ENCODE measurements around the gene CCL16. TPM values are rescaled to one million over a fixed set of nuclear protein-coding genes. Genes with fewer than 3 reads are reported as not detected.
A peak's percentile ranks its signal among the peaks of the same experiment; 100 is the strongest.
"Not testable (repeated sequence)": the region's sequence is repeated elsewhere in the genome, so short reads cannot be mapped to it uniquely, and the experiment has no call there.

CCL16 gene, protein sequence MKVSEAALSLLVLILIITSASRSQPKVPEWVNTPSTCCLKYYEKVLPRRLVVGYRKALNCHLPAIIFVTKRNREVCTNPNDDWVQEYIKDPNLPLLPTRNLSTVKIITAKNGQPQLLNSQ
- not detected for total RNA-seq

GRCh38 chr17:35981246-35981645 lies at the start of gene CCL16:
Gene CCL16, minus strand, starts transcription at chr17:35981497. Its CDS starts 77 bp downstream, at chr17:35981420.
- DNase-seq (ENCODE audit: low read depth in 2 of 3, low spot score in 2 of 3): no peak

DNA sequence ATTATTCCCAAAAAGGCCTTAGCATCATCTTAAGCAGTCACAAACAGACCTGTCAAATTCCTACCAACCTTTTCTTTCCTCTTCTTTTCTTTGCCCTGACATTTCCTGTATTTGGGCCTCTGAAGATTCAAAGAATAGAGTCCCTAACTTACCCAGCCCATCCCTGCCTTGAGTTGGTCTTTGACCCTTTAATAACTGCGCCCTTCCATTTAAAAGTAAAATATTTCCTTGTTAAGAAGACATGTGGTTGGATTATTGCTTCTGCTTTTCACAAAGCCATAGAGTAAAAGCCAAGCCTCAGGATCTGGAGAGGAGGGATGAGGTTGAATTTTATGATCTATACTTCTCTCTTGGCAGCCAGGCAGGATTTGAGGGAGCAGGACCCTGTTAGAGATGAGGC lies 49.7 kb upstream of the CCL16 start:
- no peak for DNase-seq (ENCODE audit: low read depth in 2 of 3, low spot score in 2 of 3)

DNA sequence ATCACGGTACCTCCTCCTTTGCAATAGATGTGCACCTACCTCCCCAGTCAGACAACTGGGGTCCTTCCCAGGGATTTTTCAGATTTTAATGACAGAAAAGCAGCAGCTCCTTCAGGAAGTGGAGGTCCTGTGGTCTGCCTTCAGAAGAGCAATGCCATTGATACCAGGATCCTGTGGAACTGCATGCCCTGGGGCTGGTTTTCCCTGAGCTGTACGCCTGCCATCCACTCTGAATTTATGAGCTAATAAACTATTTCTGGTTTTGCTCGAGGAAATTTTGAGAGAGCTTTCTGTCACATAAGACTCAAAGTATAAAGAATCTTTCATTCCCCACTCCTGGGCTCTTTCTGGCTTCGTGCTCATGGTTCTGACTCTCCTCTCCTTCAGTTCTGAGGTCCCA lies 46.5 kb upstream of the CCL16 start:
- DNase-seq (ENCODE audit: low read depth in 2 of 3, low spot score in 2 of 3): no peak

DNA sequence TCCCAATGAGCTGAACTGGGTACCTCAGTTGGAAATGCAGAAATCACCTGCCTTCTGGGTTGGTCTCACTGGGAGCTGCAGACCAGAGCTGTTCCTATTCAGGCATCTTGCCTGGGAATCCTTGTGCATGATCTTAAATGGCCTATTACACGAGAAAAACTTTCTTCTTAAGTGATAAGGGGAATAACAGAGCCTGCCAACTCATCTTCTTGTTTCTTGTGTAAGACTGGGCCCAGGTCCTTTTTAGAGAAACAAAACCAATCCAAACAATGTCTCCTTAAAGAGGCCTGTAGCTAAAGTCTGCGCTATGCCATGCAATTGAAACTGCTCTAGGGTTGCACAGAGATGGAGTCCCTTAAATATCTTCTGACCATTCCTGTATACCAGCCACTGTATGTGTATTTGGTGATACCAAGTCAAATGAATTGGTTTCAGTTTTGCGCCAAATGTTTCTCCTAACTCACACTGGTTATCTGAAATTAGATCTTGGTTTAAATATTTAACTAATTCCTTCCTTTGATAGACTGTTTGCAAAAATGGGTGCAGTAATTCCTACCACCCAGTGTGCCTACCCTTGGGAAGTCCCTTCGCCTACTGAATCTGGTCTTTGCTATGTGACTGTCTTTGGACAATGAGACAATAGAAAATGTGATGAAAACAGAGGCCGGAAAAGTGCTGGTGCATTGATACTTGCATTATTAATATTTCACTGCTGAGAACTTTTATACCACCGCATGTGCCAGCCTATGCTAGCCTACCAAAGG lies 43.0 kb upstream of the CCL16 start:
- DNase-seq (ENCODE audit: low read depth in 2 of 3, low spot score in 2 of 3): no peak

- DNase-seq (ENCODE audit: low read depth in 2 of 3, low spot score in 2 of 3): no peak
These were observed 38.1 kb upstream of the CCL16 start for GRCh38 chr17:36019423-36019822.

DNA sequence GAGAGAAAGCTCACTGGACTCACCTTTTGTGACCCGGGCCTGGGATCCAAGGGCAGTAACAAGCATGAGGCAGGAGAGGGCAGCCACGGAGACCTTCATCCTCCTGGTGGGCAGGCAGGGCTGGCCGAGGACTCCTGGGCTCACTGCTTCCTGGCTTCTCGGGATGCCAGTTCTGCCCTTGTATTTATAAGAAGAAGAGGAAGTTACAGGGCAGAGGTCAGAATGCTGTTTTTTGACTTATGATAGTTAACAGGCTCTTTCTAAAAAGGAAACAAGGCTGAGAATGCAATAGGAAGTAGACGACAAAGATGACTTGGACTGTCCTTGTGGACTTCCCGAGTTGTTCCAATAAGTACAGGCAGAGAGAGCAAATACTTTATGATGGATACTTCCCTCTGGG lies 36.5 kb upstream of the CCL16 start, which contains the start of gene CCL23:
Gene CCL23 (minus strand): TSS at position 174 of the 400 bp plus-strand sequence. CDS start 75 bp downstream, at position 99.
- peak in 1 of 3 donors; percentile 56 for DNase-seq (ENCODE audit: low read depth in 2 of 3, low spot score in 2 of 3)

GRCh38 chr17:36016555-36016954 lies 35.3 kb upstream of the CCL16 start:
- no peak for DNase-seq (ENCODE audit: low read depth in 2 of 3, low spot score in 2 of 3)

- not testable (repeated sequence) for DNase-seq (ENCODE audit: low read depth in 2 of 3, low spot score in 2 of 3)
These were observed 34.6 kb upstream of the CCL16 start for GRCh38 chr17:36015895-36016294.

DNA sequence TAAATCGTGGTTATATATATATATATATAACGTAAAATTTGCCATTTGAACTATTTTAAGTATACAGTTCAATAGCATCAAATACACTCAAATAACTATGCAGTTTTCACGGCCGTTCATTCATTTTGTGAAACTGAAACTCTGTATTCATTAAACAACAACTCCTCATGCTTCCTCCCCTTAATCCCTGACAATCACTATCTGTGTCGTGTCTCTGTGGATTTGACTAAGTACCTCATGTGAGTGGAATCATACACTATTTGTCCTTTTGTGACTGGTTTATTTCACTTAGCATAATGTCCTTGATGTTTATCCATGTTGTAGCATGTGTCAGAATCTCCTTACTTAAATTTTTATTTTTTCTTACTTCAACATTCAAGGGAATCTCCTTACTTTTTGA lies 33.6 kb upstream of the CCL16 start:
- DNase-seq (ENCODE audit: low read depth in 2 of 3, low spot score in 2 of 3): no peak

DNA sequence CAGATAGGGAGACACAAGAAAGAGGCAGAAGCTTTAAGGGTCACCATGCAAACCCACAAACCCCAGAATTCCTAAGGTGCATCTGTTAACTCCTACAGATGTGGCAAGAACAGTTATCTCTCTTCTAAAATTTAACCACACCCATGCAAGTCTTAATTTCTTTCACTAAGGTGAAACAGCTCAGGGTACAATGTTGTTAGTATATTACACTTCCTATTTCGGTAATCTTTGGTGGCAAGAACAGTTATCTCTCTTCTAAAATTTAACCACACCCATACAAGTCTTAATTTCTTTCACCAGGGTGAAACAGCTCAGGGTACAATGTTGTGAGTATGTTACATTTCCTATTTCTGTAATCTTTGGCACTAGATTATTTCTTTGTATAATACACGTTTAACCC lies 29.9 kb upstream of the CCL16 start:
- no peak for DNase-seq (ENCODE audit: low read depth in 2 of 3, low spot score in 2 of 3)

DNA sequence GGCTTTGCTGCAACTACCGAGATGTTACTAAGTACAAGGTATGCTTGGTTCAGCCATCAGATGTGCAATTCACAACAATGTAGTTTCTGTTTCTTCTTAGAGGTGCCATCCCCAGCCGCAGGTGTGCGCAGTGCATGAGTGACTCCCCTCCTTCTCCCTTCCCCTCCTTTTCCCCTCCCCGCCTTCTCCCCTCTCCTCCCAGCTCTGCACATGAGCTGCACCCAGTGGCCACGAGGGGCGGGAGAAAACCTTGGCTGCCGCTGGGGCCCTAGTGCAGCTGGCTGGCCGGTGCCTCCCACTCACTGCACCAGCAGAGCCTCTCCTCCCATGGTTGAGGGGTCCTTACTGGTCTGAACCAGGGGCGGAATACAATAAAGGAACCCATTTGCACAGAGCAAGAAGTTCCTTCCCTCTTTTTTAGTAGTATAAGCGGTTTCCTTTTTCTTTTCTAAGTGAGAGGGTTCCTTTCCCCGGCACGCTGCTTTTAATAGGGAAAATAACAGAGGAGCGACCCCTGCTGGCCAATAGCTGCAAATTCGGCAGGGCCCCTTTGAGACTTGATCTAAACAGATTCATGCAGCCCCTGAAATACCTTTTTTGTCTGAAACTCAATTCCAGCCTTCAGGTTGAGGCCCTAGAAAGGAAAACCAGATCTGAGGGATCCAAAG lies 27.8 kb upstream of the CCL16 start:
- DNase-seq (ENCODE audit: low read depth in 2 of 3, low spot score in 2 of 3): no peak

GRCh38 chr17:36004594-36005108 lies 23.4 kb upstream of the CCL16 start:
- DNase-seq (ENCODE audit: low read depth in 2 of 3, low spot score in 2 of 3): peak in 2 of 3 donors; percentile 6 to 55

- no peak for DNase-seq (ENCODE audit: low read depth in 2 of 3, low spot score in 2 of 3)
These were observed 21.3 kb upstream of the CCL16 start for GRCh38 chr17:36002631-36003030.

- DNase-seq (ENCODE audit: low read depth in 2 of 3, low spot score in 2 of 3): no peak
These were observed 20.7 kb upstream of the CCL16 start for GRCh38 chr17:36001862-36002603.

DNA sequence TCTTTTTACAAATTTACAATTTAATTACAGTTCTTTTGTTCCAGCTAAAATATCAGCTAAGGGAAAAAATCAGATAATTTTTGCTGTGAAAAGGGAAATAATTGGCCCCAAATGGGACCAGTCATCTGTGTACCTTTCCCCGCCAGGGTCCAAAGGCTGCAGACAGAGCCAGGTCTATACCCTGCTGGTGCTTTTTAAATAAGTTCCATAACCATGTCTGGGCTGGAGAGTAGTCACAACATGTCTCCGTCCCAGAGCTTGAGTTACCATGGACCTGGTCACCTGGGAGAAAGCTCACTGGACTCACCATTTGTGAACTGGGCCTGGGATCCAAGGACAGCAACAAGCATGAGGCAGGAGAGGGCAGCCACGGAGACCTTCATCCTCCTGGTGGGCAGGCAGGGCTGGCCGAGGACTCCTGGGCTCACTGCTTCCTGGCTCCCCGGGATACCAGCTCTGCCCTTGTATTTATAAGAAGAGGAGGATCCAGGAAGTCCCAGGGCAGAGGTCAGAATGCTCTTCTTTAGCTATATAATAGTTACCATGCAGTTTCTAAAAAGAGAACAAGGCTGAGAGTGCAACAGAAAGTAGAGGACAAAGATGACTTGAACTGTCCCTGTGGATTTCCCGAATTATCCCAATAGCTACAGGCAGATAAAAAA lies 19.9 kb upstream of the CCL16 start, which contains the start of gene CCL15:
Gene CCL15 (minus strand): TSS at position 444 of the 662 bp plus-strand sequence. CDS start 61 bp downstream, at position 383.
- DNase-seq (ENCODE audit: low read depth in 2 of 3, low spot score in 2 of 3): no peak

DNA sequence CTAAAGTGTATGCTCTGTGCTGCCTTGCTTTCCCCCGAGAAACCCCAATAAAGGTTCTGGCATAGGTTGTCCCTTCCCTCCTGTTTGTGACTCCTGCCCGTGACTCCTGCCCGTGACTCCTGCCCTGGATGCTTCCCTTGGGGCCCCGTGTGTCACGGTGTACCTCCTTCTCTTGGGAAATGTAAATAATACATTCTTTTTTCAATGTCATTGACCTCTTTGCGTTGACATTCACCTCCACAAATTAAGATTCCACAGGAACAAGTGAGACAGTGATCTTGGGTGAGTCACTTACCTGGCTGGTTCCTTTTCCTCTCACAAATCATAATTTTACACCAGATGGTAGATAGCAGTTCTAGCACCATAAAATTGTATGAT lies 19.4 kb upstream of the CCL16 start:
- DNase-seq (ENCODE audit: low read depth in 2 of 3, low spot score in 2 of 3): no peak

- DNase-seq (ENCODE audit: low read depth in 2 of 3, low spot score in 2 of 3): no peak
These were observed 17.5 kb upstream of the CCL16 start for GRCh38 chr17:35998756-35999155.

DNA sequence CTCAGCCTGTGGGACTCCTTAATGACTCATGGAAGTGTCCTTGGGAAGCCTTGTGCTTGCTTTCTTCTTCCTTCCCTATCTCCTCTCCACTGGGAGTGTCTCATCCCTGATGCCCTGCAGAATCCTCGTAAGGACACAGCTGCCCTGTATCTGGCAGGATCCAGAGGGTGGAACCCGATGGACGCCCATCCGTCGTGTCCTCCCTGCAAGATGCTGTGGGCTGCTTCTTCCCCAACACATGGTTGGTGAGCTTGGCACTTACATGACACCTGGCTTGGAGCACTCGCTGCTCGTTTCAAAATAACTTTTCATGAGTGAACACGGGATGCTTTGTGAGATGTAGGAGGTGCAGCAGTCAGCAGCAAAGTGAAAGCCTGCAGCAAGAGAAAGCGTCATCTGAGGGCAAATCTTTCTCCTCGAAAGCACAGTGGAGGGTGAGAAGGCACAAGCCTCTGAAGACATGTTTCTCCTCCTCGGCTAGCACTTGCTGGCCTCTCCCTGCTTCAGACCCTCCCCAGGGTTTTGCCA lies 16.8 kb upstream of the CCL16 start:
- no peak for DNase-seq (ENCODE audit: low read depth in 2 of 3, low spot score in 2 of 3)

- not testable (repeated sequence) for DNase-seq (ENCODE audit: low read depth in 2 of 3, low spot score in 2 of 3)
These were observed 14.0 kb upstream of the CCL16 start for GRCh38 chr17:35995346-35995745.

DNA sequence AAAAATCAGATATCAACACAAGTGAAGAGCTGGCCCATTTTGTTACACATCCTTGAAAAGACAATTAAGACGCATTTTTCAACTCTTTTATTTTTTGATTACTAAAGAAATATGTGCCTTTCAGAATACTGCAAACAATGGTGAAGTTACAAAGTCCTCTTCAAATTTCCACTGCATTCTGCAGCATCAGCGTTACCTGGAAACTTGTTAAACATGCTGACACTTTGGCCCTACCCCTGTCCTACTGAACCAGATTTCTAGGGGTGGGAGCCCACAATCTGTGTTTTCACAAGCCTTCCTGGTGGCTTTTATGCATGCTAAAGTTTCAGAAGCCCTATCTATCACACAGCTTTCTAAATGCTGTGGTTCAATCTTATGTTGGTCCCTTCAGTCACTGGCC lies 9.8 kb upstream of the CCL16 start:
- no peak for DNase-seq (ENCODE audit: low read depth in 2 of 3, low spot score in 2 of 3)
